H9 (cell line): ENCODE data around the gene KRT25. TPM values are rescaled to one million over a fixed set of nuclear protein-coding genes. Genes with fewer than 3 reads are reported as not detected.

Source experiments
- DNase-seq: peaks from one replicate; pipeline ENCODE4 v3.0.0-alpha.2; 2017
- H2AFZ ChIP-seq: one replicate; pipeline ENCODE4 v1.6.1; 2013; ENCODE audit warnings: mild to moderate bottlenecking, low read length, control low read depth, moderate library complexity
- H2AK5ac ChIP-seq: 2 replicates; pipeline ENCODE4 v1.6.1; 2013; ENCODE audit warnings: low read length, control low read depth, mixed read lengths; ENCODE audit not compliant: insufficient read length
- H2BK120ac ChIP-seq: one replicate; pipeline ENCODE4 v1.6.1; 2013; ENCODE audit warnings: low read depth, mild to moderate bottlenecking, low read length, control low read depth, inconsistent platforms; ENCODE audit not compliant: poor library complexity, severe bottlenecking
- H2BK12ac ChIP-seq: 2 replicates; pipeline ENCODE4 v1.6.1; 2013; ENCODE audit warnings: low read length, control low read depth, mixed read lengths, low read depth; ENCODE audit not compliant: insufficient read length
- H2BK15ac ChIP-seq: 2 replicates; pipeline ENCODE4 v1.6.1; 2013; ENCODE audit warnings: low read depth, low read length, control low read depth
- H2BK20ac ChIP-seq: one replicate; pipeline ENCODE4 v1.6.1; 2013; ENCODE audit warnings: low read depth, mild to moderate bottlenecking, low read length, control low read depth, inconsistent platforms; ENCODE audit not compliant: poor library complexity, severe bottlenecking
- H2BK5ac ChIP-seq: 2 replicates; pipeline ENCODE4 v1.6.1; 2013; ENCODE audit warnings: low read length, control low read depth, mixed read lengths; ENCODE audit not compliant: insufficient read length
- H3K14ac ChIP-seq: 2 replicates; pipeline ENCODE4 v1.6.1; 2013; ENCODE audit warnings: low read length, control low read depth; ENCODE audit not compliant: insufficient read depth
- H3K18ac ChIP-seq: 2 replicates; pipeline ENCODE4 v1.6.1; 2013; ENCODE audit warnings: low read depth, mild to moderate bottlenecking, mixed read lengths, low read length, control low read depth; ENCODE audit not compliant: insufficient read length
- H3K23ac ChIP-seq: 2 replicates; pipeline ENCODE4 v1.6.1; 2013; ENCODE audit warnings: low read length, control low read depth, mixed read lengths, low read depth; ENCODE audit not compliant: insufficient read length
- H3K23me2 ChIP-seq: 2 replicates; pipeline ENCODE4 v1.6.1; 2013; ENCODE audit warnings: low read depth, mild to moderate bottlenecking, mixed read lengths, low read length, control low read depth; ENCODE audit not compliant: insufficient read length, poor library complexity, severe bottlenecking
- H3K27ac ChIP-seq: 2 replicates; pipeline ENCODE4 v1.5.1; 2013; ENCODE audit warnings: low read length, control low read depth, mixed read lengths, low read depth; ENCODE audit not compliant: insufficient read length
- H3K27me3 ChIP-seq: 2 replicates; pipeline ENCODE4 v1.6.1; 2013; ENCODE audit warnings: low read length, control low read depth, inconsistent platforms; ENCODE audit not compliant: insufficient read depth
- H3K4ac ChIP-seq: 2 replicates; pipeline ENCODE4 v1.6.1; 2013; ENCODE audit warnings: low read depth, mild to moderate bottlenecking, control low read depth, inconsistent platforms, low read length, moderate library complexity
- H3K4me1 ChIP-seq: 2 replicates; pipeline ENCODE4 v1.6.1; 2013; ENCODE audit warnings: low read length, control low read depth, inconsistent platforms; ENCODE audit not compliant: insufficient read depth
- H3K4me2 ChIP-seq: 2 replicates; pipeline ENCODE4 v1.6.1; 2013; ENCODE audit warnings: low read length, control low read depth, mixed read lengths; ENCODE audit not compliant: insufficient read length, insufficient read depth
- H3K56ac ChIP-seq: 2 replicates; pipeline ENCODE4 v1.6.1; 2013; ENCODE audit warnings: low read depth, mild to moderate bottlenecking, mixed read lengths, low read length, control low read depth; ENCODE audit not compliant: insufficient read length
- H3K79me1 ChIP-seq: 2 replicates; pipeline ENCODE4 v1.6.1; 2013; ENCODE audit warnings: low read depth, mild to moderate bottlenecking, moderate library complexity, low read length, control low read depth, inconsistent platforms; ENCODE audit not compliant: insufficient read depth, poor library complexity, severe bottlenecking
- H3K79me2 ChIP-seq: 2 replicates; pipeline ENCODE4 v1.6.1; 2013; ENCODE audit warnings: low read length, control low read depth, inconsistent platforms; ENCODE audit not compliant: insufficient read depth
- H3K9ac ChIP-seq: 2 replicates; pipeline ENCODE4 v1.6.1; 2013; ENCODE audit warnings: low read length, control low read depth, mixed read lengths; ENCODE audit not compliant: insufficient read length; ENCODE audit errors: extremely low read depth
- H3K9me3 ChIP-seq: one replicate; pipeline ENCODE4 v1.6.1; 2013; ENCODE audit warnings: low read depth, low read length, inconsistent platforms; ENCODE audit not compliant: control insufficient read depth
- H3T11ph ChIP-seq: one replicate; pipeline ENCODE4 v1.6.1; 2013; ENCODE audit warnings: mild to moderate bottlenecking, low read length, control low read depth, inconsistent platforms
- H4K20me1 ChIP-seq: one replicate; pipeline ENCODE4 v1.6.1; 2013; ENCODE audit not compliant: control insufficient read depth, insufficient read length, insufficient read depth
- H4K5ac ChIP-seq: 2 replicates; pipeline ENCODE4 v1.6.1; 2013; ENCODE audit warnings: low read depth, mild to moderate bottlenecking, mixed read lengths, low read length, control low read depth; ENCODE audit not compliant: insufficient read length
- H4K8ac ChIP-seq: replicated peaks from 2 replicates; pipeline ENCODE4 v1.6.1; 2013; ENCODE audit warnings: low read length, control low read depth, mixed read lengths, low read depth; ENCODE audit not compliant: insufficient read length
- H4K91ac ChIP-seq: 2 replicates; pipeline ENCODE4 v1.6.1; 2013; ENCODE audit warnings: low read depth, mild to moderate bottlenecking, moderate library complexity, mixed read lengths, low read length, control low read depth; ENCODE audit not compliant: insufficient read length
- H3K27ac Mint-ChIP-seq, 3 experiments: 2 replicates in 2 of 3; 3 replicates in 1 of 3; pipeline ENCODE4 v1.8.0; 2020 to 2021; ENCODE audit warnings: mixed read lengths in 3 of 3, mild to moderate bottlenecking in 1 of 3, moderate library complexity in 1 of 3
- H3K27me3 Mint-ChIP-seq: 2 replicates; pipeline ENCODE4 v1.8.0; 2021; ENCODE audit warnings: low read depth, mild to moderate bottlenecking, moderate library complexity, mixed read lengths
- H3K36me3 Mint-ChIP-seq, 3 experiments: 2 replicates in 2 of 3; 3 replicates in 1 of 3; pipeline ENCODE4 v1.8.0; 2020 to 2021; ENCODE audit warnings: low read depth in 3 of 3, mixed read lengths in 3 of 3; ENCODE audit not compliant: insufficient read depth in 1 of 3
- H3K4me1 Mint-ChIP-seq, 2 experiments: 2 replicates each; pipeline ENCODE4 v1.8.0; 2020; ENCODE audit warnings: mixed read lengths in 2 of 2
- H3K4me3 Mint-ChIP-seq, 2 experiments: 2 replicates in 1 of 2; 3 replicates in 1 of 2; pipeline ENCODE4 v1.8.0; 2020 to 2021; ENCODE audit warnings: mild to moderate bottlenecking in 2 of 2, mixed read lengths in 2 of 2, moderate library complexity in 1 of 2
- H3K9me3 Mint-ChIP-seq, 2 experiments: 2 replicates in 1 of 2; 3 replicates in 1 of 2; pipeline ENCODE4 v1.8.0; 2020; ENCODE audit warnings: mild to moderate bottlenecking in 2 of 2, mixed read lengths in 2 of 2, moderate library complexity in 1 of 2
- WGBS: extraction: QIAGEN DNeasy Blood & Tissue Kit; methylation state at CpG from one replicate; pipeline ENCODE4 v1.1.7; 2013; ENCODE audit warnings: missing lambda C conversion rate, low lambda C conversion rate, mixed read lengths; ENCODE audit not compliant: insufficient read length; ENCODE audit errors: extremely low coverage; 5-methylcytosine and 5-hydroxymethylcytosine counted together
- total RNA-seq: library from RNA; stranded (reverse); gene quantifications from 2 replicates; pipeline ENCODE4 v1.2.1, GENCODE V29; 2021
- TF ChIP-seq, protein P1 (sequence below): fragments of 200-600 bp; sonication (generic); conservative IDR thresholded peaks from 3 replicates; pipeline ENCODE4 v1.8.0; 2021; ENCODE audit warnings: antibody characterized with exemption, mild to moderate bottlenecking

KRT25 gene
- total RNA-seq, 1 experiment from 2014 or later, result not detected

DNA sequence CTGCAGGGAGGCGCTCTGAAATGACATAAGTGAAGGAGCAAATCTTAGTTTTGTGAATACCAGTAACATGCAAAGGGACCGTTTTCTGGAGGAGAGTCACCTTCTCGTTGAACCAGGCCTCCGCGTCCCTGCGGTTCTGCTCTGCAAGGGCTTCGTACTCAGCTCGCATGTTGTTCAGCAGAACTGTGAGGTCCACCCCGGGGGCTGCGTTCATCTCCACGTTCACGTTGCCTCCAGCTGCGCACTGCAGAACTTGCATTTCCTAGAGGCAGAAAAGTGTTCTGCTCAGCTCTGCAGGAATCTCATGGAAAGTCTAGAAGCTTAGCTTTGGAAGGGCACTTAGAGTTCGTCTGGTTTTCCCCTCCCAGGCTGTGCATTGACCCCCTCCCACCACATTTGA, 4.1 kb downstream of the KRT25 start:
- no CpG with 5 or more reads among the region's 14 CpGs for WGBS
- no peak overlapping the region for H4K91ac ChIP-seq
- H3K14ac ChIP-seq, result no peak overlapping the region
- H2BK5ac ChIP-seq, result no peak overlapping the region
- no peak overlapping the region for H3K4me2 ChIP-seq
- no peaks in the 10 kb centered on the region for H4K20me1 ChIP-seq
- no peak overlapping the region for H3K23ac ChIP-seq
- H3K56ac ChIP-seq, result no peak overlapping the region
- peaks cover 21% of the 10 kb centered on the region for H3K27me3 Mint-ChIP-seq
- no peak overlapping the region for H2AK5ac ChIP-seq
- H2BK20ac ChIP-seq, result no peak overlapping the region
- H3K23me2 ChIP-seq, result no peaks in the 10 kb centered on the region
- no peak overlapping the region for H3K27ac ChIP-seq
- peaks cover 0 to 3% of the 10 kb centered on the region in 2 experiments; a peak in 1 of 5 replicates for H3K9me3 Mint-ChIP-seq
- H2BK120ac ChIP-seq, result no peak overlapping the region
- H3K4me1 Mint-ChIP-seq, result no peaks in the 10 kb centered on the region; a peak in 1 of 4 replicates
- no peaks in the 10 kb centered on the region for H3K79me2 ChIP-seq
- H3K9ac ChIP-seq, result no peak overlapping the region
- H3K4ac ChIP-seq, result no peak overlapping the region
- no peak overlapping the region for H3K18ac ChIP-seq
- no peak overlapping the region for H2AFZ ChIP-seq
- no peak overlapping the region for H2BK12ac ChIP-seq
- no peaks in the 10 kb centered on the region for H3K27me3 ChIP-seq
- no peak overlapping the region for H3T11ph ChIP-seq
- no peak for DNase-seq
- no peaks in the 10 kb centered on the region for H3K79me1 ChIP-seq
- no peaks in the 10 kb centered on the region for H3K9me3 ChIP-seq
- no peak overlapping the region for H3K4me3 Mint-ChIP-seq
- H3K27ac Mint-ChIP-seq, result no peak overlapping the region; a peak in 1 of 7 replicates
- no peaks in the 10 kb centered on the region for H3K4me1 ChIP-seq
- TF ChIP-seq, protein P1, sequence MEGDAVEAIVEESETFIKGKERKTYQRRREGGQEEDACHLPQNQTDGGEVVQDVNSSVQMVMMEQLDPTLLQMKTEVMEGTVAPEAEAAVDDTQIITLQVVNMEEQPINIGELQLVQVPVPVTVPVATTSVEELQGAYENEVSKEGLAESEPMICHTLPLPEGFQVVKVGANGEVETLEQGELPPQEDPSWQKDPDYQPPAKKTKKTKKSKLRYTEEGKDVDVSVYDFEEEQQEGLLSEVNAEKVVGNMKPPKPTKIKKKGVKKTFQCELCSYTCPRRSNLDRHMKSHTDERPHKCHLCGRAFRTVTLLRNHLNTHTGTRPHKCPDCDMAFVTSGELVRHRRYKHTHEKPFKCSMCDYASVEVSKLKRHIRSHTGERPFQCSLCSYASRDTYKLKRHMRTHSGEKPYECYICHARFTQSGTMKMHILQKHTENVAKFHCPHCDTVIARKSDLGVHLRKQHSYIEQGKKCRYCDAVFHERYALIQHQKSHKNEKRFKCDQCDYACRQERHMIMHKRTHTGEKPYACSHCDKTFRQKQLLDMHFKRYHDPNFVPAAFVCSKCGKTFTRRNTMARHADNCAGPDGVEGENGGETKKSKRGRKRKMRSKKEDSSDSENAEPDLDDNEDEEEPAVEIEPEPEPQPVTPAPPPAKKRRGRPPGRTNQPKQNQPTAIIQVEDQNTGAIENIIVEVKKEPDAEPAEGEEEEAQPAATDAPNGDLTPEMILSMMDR, result no peak
- no peak overlapping the region for H4K8ac ChIP-seq
- H4K5ac ChIP-seq, result no peak overlapping the region
- H2BK15ac ChIP-seq, result no peak overlapping the region
- no peaks in the 10 kb centered on the region for H3K36me3 Mint-ChIP-seq
